Measurements from ENCODE around the gene TBCEL. TPM values are rescaled to one million over a fixed set of nuclear protein-coding genes. Genes with fewer than 3 reads are reported as not detected.

Gene TBCEL
- total and polyA plus RNA-seq, 2 donors (not counting 3 experiments of a cell fraction or from before 2014, with no cell fraction given) = 5.6 to 19.5 TPM

DNA sequence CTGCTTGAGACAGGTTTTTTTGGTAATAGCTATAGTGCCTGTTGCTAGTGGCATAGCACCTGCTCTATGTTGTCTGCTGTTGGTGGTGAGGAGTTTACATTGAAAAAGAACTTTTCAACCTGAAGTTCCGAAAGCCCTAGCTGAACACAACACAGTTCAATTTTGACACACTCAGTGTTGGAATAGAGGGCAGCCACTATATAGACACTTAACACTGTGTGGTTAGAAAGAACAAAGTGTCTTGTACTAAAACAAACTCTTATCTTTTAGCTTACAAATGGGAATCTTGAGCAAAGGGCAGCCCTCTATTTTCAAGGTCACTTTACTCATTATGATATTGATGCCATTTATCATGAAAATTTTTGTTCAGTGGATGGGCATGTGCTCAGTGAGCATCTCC, 18.4 kb downstream of the TBCEL start:
- dilution Hi-C loops (cut with MboI; ENCODE audit: extremely low pct_ligation_motif_present, low sequenced_read_pairs) = no loop called here
- CTCF ChIA-PET = interaction anchor here (1.0 kb wide), 1 partner anchor 9 kb away, joined by 4 read pairs; no protein-coding TSS in a partner anchor
- TF ChIP-seq JUN (IDR thresholded peaks at IDR 0.05; ENCODE audit: borderline replicate concordance, insufficient read depth, insufficient read length, low read depth) = no peak
- no peak for TF ChIP-seq GATA2 (IDR thresholded peaks at IDR 0.05; ENCODE audit: insufficient read depth, insufficient read length, low read depth, low read length)
- TF ChIP-seq MYC (IDR thresholded peaks at IDR 0.05; ENCODE audit: low read depth, low read length) = no peak
- TF ChIP-seq, protein P1, sequence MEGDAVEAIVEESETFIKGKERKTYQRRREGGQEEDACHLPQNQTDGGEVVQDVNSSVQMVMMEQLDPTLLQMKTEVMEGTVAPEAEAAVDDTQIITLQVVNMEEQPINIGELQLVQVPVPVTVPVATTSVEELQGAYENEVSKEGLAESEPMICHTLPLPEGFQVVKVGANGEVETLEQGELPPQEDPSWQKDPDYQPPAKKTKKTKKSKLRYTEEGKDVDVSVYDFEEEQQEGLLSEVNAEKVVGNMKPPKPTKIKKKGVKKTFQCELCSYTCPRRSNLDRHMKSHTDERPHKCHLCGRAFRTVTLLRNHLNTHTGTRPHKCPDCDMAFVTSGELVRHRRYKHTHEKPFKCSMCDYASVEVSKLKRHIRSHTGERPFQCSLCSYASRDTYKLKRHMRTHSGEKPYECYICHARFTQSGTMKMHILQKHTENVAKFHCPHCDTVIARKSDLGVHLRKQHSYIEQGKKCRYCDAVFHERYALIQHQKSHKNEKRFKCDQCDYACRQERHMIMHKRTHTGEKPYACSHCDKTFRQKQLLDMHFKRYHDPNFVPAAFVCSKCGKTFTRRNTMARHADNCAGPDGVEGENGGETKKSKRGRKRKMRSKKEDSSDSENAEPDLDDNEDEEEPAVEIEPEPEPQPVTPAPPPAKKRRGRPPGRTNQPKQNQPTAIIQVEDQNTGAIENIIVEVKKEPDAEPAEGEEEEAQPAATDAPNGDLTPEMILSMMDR (IDR thresholded peaks at IDR 0.05; ENCODE audit: extremely low read depth in 1 of 2, insufficient read depth in 1 of 2, low read depth in 1 of 2, low read length in 2 of 2) = no peak
- TF ChIP-seq, protein P2, sequence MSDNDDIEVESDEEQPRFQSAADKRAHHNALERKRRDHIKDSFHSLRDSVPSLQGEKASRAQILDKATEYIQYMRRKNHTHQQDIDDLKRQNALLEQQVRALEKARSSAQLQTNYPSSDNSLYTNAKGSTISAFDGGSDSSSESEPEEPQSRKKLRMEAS (IDR thresholded peaks at IDR 0.05; ENCODE audit: insufficient read depth, insufficient read length) = no peak
- no peak for TF ChIP-seq POLR2A (IDR thresholded peaks at IDR 0.05; ENCODE audit: low read depth, low read length)
- no peak for TF ChIP-seq EZH2 (IDR thresholded peaks at IDR 0.05; ENCODE audit: borderline replicate concordance, low read depth, low read length, severe bottlenecking)
- TF ChIP-seq FOS (IDR thresholded peaks at IDR 0.05; ENCODE audit: borderline replicate concordance, insufficient read depth, low read length) = no peak
- TF ChIP-seq POLR2AphosphoS5 (IDR thresholded peaks at IDR 0.05; ENCODE audit: insufficient read depth, low read depth, low read length) = no peak
- POLR2A ChIA-PET = interaction anchor here (0.6 kb wide), 1 partner anchor 45 kb away, joined by 3 read pairs; no protein-coding TSS in a partner anchor
- H3K9me3 ChIP-seq (replicated peaks; ENCODE audit: control insufficient read depth, insufficient read depth, low read length) = no peaks in the 10 kb centered on the region
- H3K36me3 ChIP-seq (ENCODE audit: control insufficient read depth in 2 of 2, extremely low read depth in 1 of 2, insufficient read depth in 2 of 2, low read length in 2 of 2) = no peaks in the 10 kb centered on the region
- FAIRE-seq = no peak
- no peaks in the 10 kb centered on the region for H3K27me3 ChIP-seq (ENCODE audit: control insufficient read depth in 2 of 2, insufficient read depth in 2 of 2, low read length in 2 of 2)
- peaks cover 19% of the 10 kb centered on the region for H3K4me1 ChIP-seq (ENCODE audit: control insufficient read depth, extremely low read depth, insufficient read depth, low read length)
- intact Hi-C loops (cut with micrococcal nuclease) = no loop called here
- H3K4me2 ChIP-seq (ENCODE audit: insufficient read depth, low read length) = no peak overlapping the region
- peaks cover 2% of the 10 kb centered on the region for H3K79me2 ChIP-seq (ENCODE audit: control insufficient read depth, insufficient read depth, low read length)
- no peak for DNase-seq (ENCODE audit: low read depth, low spot score)
- H2AFZ ChIP-seq (ENCODE audit: low read depth, low read length) = no peak overlapping the region
- H3K9me1 ChIP-seq (replicated peaks; ENCODE audit: control insufficient read depth, extremely low read depth, insufficient read depth, low read length) = peaks cover under 1% of the 10 kb centered on the region
- H4K20me1 ChIP-seq (replicated peaks; ENCODE audit: control insufficient read depth, extremely low read depth, insufficient read depth, low read length) = peaks cover 2% of the 10 kb centered on the region
- no peak overlapping the region for H3K9ac ChIP-seq (replicated peaks; ENCODE audit: extremely low read depth, insufficient read depth, low read length)
- BruUV-seq (replicated peaks) = no TSS peak
- H3K27ac ChIP-seq (ENCODE audit: insufficient read depth, low read depth, low read length) = no peak overlapping the region
- no peak overlapping the region for H3K4me3 ChIP-seq (replicated peaks in 1 of 3; ENCODE audit: insufficient read depth in 1 of 3, low read depth in 1 of 3, low read length in 3 of 3)

Data from endothelial cell of umbilical vein (primary cell).